ENCODE results near the gene LIPH. TPM values are rescaled to one million over a fixed set of nuclear protein-coding genes. Genes with fewer than 3 reads are reported as not detected.
A peak's percentile ranks its signal among the peaks of the same experiment; 100 is the strongest.

Gene LIPH
- total RNA-seq, 1 donor from 2014 or later, result 1.8 TPM

GRCh38 chr3:185465471-185465870 lies 86.9 kb downstream of the LIPH start:
- no peak for TF ChIP-seq CTCF (conservative IDR thresholded peaks at IDR 0.05; ENCODE audit: low read depth, low read length)
- H3K4me3 ChIP-seq (ENCODE audit: low read depth, low read length), result no peak overlapping the region
- no peak for DNase-seq (ENCODE audit: low read depth)

GRCh38 chr3:185460719-185461350 lies 91.6 kb downstream of the LIPH start:
- DNase-seq (ENCODE audit: low read depth), result no peak
- no peak overlapping the region for H3K4me3 ChIP-seq (ENCODE audit: low read depth, low read length)
- TF ChIP-seq CTCF (conservative IDR thresholded peaks at IDR 0.05; ENCODE audit: low read depth, low read length), result peak; percentile 47

- no peak for TF ChIP-seq CTCF (conservative IDR thresholded peaks at IDR 0.05; ENCODE audit: low read depth, low read length)
- H3K4me3 ChIP-seq (ENCODE audit: low read depth, low read length), result no peak overlapping the region
- no peak for DNase-seq (ENCODE audit: low read depth)
Measured at GRCh38 chr3:185460309-185460708, 92.1 kb downstream of the LIPH start.

- DNase-seq (ENCODE audit: low read depth), result no peak
- H3K4me3 ChIP-seq (ENCODE audit: low read depth, low read length), result no peak overlapping the region
- no peak for TF ChIP-seq CTCF (conservative IDR thresholded peaks at IDR 0.05; ENCODE audit: low read depth, low read length)
Measured at GRCh38 chr3:185457376-185457775, 95.0 kb downstream of the LIPH start.

Other genes starting within 250 kb of the LIPH start
- 14.5 and 20.0 TPM in 2 replicates for gene MAP3K13, start 189.5 kb downstream of the LIPH start, total RNA-seq
- 14.6 and 16.2 TPM in 2 replicates for gene TMEM41A, start 53.6 kb downstream of the LIPH start, total RNA-seq
- gene SENP2, start 33.7 kb upstream of the LIPH start, total RNA-seq, result 12.9 and 20.8 TPM in 2 replicates